Measurements from ENCODE around the gene UGT2B7.

- TF ChIP-seq POLR2A (IDR thresholded peaks at IDR 0.05; ENCODE audit: low read length) (no peak), GATA1 (IDR thresholded peaks at IDR 0.05; ENCODE audit: low read depth, low read length) (no peak)
Observed at GRCh38 chr4:69092190-69092589, 4.1 kb upstream of the UGT2B7 start.

Data from erythroblast (primary cell).